Mesodermal cell (in vitro differentiated cells): ENCODE data around the gene RRP15. TPM values are rescaled to one million over a fixed set of nuclear protein-coding genes. Genes with fewer than 3 reads are reported as not detected.

ENCODE experiments used
- H3K27ac ChIP-seq: 2 replicates; pipeline ENCODE4 v1.7.0; 2013; ENCODE audit warnings: mild to moderate bottlenecking, low read depth, low read length, moderate library complexity; ENCODE audit not compliant: severe bottlenecking
- H3K36me3 ChIP-seq: 2 replicates; pipeline ENCODE4 v1.7.1; 2013; ENCODE audit warnings: mild to moderate bottlenecking, low read length, moderate library complexity; ENCODE audit not compliant: control insufficient read depth, insufficient read depth
- H3K4me1 ChIP-seq: one replicate; pipeline ENCODE4 v1.7.1; 2013; ENCODE audit warnings: mild to moderate bottlenecking, low read length; ENCODE audit not compliant: insufficient read depth, control insufficient read depth, poor library complexity, severe bottlenecking
- H3K4me3 ChIP-seq: 2 replicates; pipeline ENCODE4 v1.7.0; 2013; ENCODE audit warnings: low read length, control low read depth, mild to moderate bottlenecking; ENCODE audit not compliant: insufficient read depth, poor library complexity, severe bottlenecking; ENCODE audit errors: extremely low read depth
- H3K9me3 ChIP-seq: 2 replicates; pipeline ENCODE4 v1.7.1; 2013; ENCODE audit warnings: mild to moderate bottlenecking, low read length, moderate library complexity; ENCODE audit not compliant: control insufficient read depth
- WGBS, 2 experiments: methylation state at CpG; one replicate each; pipeline ENCODE4 v1.1.5; 2013; ENCODE audit warnings: missing lambda C conversion rate in 2 of 2; ENCODE audit not compliant: insufficient coverage in 2 of 2; 5-methylcytosine and 5-hydroxymethylcytosine counted together
- polyA plus RNA-seq, 2 experiments: library from polyadenylated mRNA; stranded (reverse); fragments of 50-300 nt; gene quantifications; one replicate each; pipeline ENCODE4 v1.2.3, GENCODE V29; 2013

The RRP15 gene
- polyA plus RNA-seq (2013, experiment 1 of 2), result 8.6 TPM
- 9.8 TPM for polyA plus RNA-seq (2013, experiment 2 of 2)

GRCh38 chr1:218284917-218285635, at the start of gene RRP15:
Gene RRP15, plus strand, starts transcription at chr1:218285293. Its CDS starts 24 bp downstream, at chr1:218285317.
- H3K9me3 ChIP-seq, result peaks cover 5% of the 10 kb centered on the region
- peaks cover 4% of the 10 kb centered on the region for H3K4me1 ChIP-seq
- 1% methylated on average over 34 to 40 of the region's 45 CpGs for WGBS, 2 experiments
- H3K27ac ChIP-seq, result peak within 1 kb of the TSS; percentile 73
- peak within 1 kb of the TSS; percentile 63 for H3K4me3 ChIP-seq
- no peaks in the 10 kb centered on the region for H3K36me3 ChIP-seq

GRCh38 chr1:218242171-218242570, 42.9 kb upstream of the RRP15 start:
- Histone ChIP-seq H3K4me3 (no peak overlapping the region), H3K9me3 (no peaks in the 10 kb centered on the region), H3K4me1 (no peaks in the 10 kb centered on the region), H3K27ac (no peak overlapping the region), H3K36me3 (no peaks in the 10 kb centered on the region)
- 80% methylated on average over 2 of the region's 3 CpGs; no CpG with 5 or more reads in 1 of the 2 experiments for WGBS, 2 experiments

GRCh38 chr1:218247339-218247738, 37.8 kb upstream of the RRP15 start:
- H3K4me1 ChIP-seq, result no peaks in the 10 kb centered on the region
- H3K4me3 ChIP-seq, result no peak overlapping the region
- no peak overlapping the region for H3K27ac ChIP-seq
- H3K36me3 ChIP-seq, result no peaks in the 10 kb centered on the region
- H3K9me3 ChIP-seq, result no peaks in the 10 kb centered on the region

- H3K4me1 ChIP-seq, result no peaks in the 10 kb centered on the region
- H3K9me3 ChIP-seq, result no peaks in the 10 kb centered on the region
- no peaks in the 10 kb centered on the region for H3K36me3 ChIP-seq
- no peak overlapping the region for H3K4me3 ChIP-seq
- no peak overlapping the region for H3K27ac ChIP-seq
- WGBS, 2 experiments, result 90 to 96% methylated on average over 3 to 4 of the region's 6 CpGs
Observed at GRCh38 chr1:218249338-218250140, 35.6 kb upstream of the RRP15 start.

- Histone ChIP-seq H3K27ac (no peak overlapping the region), H3K4me3 (no peak overlapping the region), H3K36me3 (no peaks in the 10 kb centered on the region), H3K9me3 (no peaks in the 10 kb centered on the region), H3K4me1 (no peaks in the 10 kb centered on the region)
- 71 to 93% methylated on average over 1 to 2 of the region's 4 CpGs for WGBS, 2 experiments
Observed at GRCh38 chr1:218250492-218250891, 34.6 kb upstream of the RRP15 start.

- Histone ChIP-seq H3K27ac (no peak overlapping the region), H3K9me3 (no peaks in the 10 kb centered on the region)
- WGBS, 2 experiments, result 43 to 72% methylated on average over 3 to 5 of the region's 8 CpGs
Observed at GRCh38 chr1:218254296-218254946, 30.7 kb upstream of the RRP15 start.

GRCh38 chr1:218255090-218255489, 30.0 kb upstream of the RRP15 start:
- Histone ChIP-seq H3K36me3 (no peaks in the 10 kb centered on the region), H3K9me3 (no peaks in the 10 kb centered on the region), H3K4me3 (no peak overlapping the region), H3K4me1 (no peaks in the 10 kb centered on the region), H3K27ac (no peak overlapping the region)
- 100% methylated on average over 1 to 2 of the region's 2 CpGs for WGBS, 2 experiments

More at GRCh38 chr1:218254296-218254946, 30.7 kb upstream of the RRP15 start:
- Histone ChIP-seq H3K4me3 (no peak overlapping the region), H3K36me3 (no peaks in the 10 kb centered on the region), H3K4me1 (no peaks in the 10 kb centered on the region)

- Histone ChIP-seq H3K4me3 (no peak overlapping the region), H3K27ac (no peak overlapping the region), H3K9me3 (no peaks in the 10 kb centered on the region), H3K4me1 (no peaks in the 10 kb centered on the region), H3K36me3 (no peaks in the 10 kb centered on the region)
- no CpG with 5 or more reads among the region's 1 CpG for WGBS, 2 experiments
Observed at GRCh38 chr1:218257371-218257770, 27.7 kb upstream of the RRP15 start.

GRCh38 chr1:218257971-218258370, 27.1 kb upstream of the RRP15 start:
- Histone ChIP-seq H3K27ac (no peak overlapping the region), H3K9me3 (no peaks in the 10 kb centered on the region), H3K4me3 (no peak overlapping the region), H3K4me1 (no peaks in the 10 kb centered on the region), H3K36me3 (no peaks in the 10 kb centered on the region)
- 83 to 92% methylated on average over 1 to 2 of the region's 2 CpGs for WGBS, 2 experiments

- no peak overlapping the region for H3K4me3 ChIP-seq
- H3K36me3 ChIP-seq, result no peaks in the 10 kb centered on the region
- no peak overlapping the region for H3K27ac ChIP-seq
- H3K4me1 ChIP-seq, result no peaks in the 10 kb centered on the region
- no peaks in the 10 kb centered on the region for H3K9me3 ChIP-seq
- no CpG with 5 or more reads among the region's 1 CpG for WGBS, 2 experiments
Observed at GRCh38 chr1:218259339-218259738, 25.8 kb upstream of the RRP15 start.
